K562 (cell line): ENCODE results near the gene MYO1A. TPM values are rescaled to one million over a fixed set of nuclear protein-coding genes. Genes with fewer than 3 reads are reported as not detected.

Source experiments
- ATAC-seq: fragments of 200-7000 bp; cut with Tn5 transposase; 3 replicates; pipeline ENCODE4 v1.9.1; 2020; ENCODE audit warnings: moderate library complexity
- BruUV-seq: library from RNA; stranded (reverse); fragments of 400-500 nt; replicated peaks from 2 replicates; lab custom pipeline; 2021; lab: Mats Ljungman, UMichigan
- CTCF ChIA-PET: fragments of 300-600 bp; formaldehyde crosslinking; extraction: SDS; loops from one replicate; lab custom pipeline; 2021; ENCODE audit warnings: low intra/inter-chr PET ratio; lab: Yijun Ruan, JAX
- POLR2A ChIA-PET: fragments of 300-600, 350-650 bp; sonication (Branson Sonifier 250); formaldehyde crosslinking; extraction: SDS; loops from one replicate; lab custom pipeline; 2021; ENCODE audit warnings: antibody characterized with exemption, inconsistent platforms; lab: Yijun Ruan, JAX
- DNase-seq, 4 experiments: peaks; one replicate each; pipeline versions ENCODE4 v3.0.0 to v3.0.0-alpha.2; 2011 to 2018; ENCODE audit warnings: low spot score in 3 of 4, mixed read lengths in 3 of 4; ENCODE audit errors: extremely low read depth in 1 of 4
- FAIRE-seq: peaks from 2 replicates; lab custom pipeline; 2011; peaks lifted over from hg19 to GRCh38; lab: Jason Lieb, UNC
- H2AFZ ChIP-seq: 2 replicates; pipeline ENCODE4 v1.6.0; 2011; ENCODE audit warnings: low read depth, low read length, control low read depth, inconsistent platforms
- H3K27ac ChIP-seq: fragments of 200-600 bp; 3 replicates; pipeline ENCODE4 v1.8.0; 2011; ENCODE audit warnings: low read depth, mild to moderate bottlenecking, control low read depth, inconsistent platforms, low read length, moderate library complexity, mixed read lengths; ENCODE audit errors: extremely low read depth
- H3K27me3 ChIP-seq, 2 experiments: fragments of 300-600 bp in 1 of 2; 2 replicates in 1 of 2; 3 replicates in 1 of 2; pipeline versions ENCODE4 v1.6.0 to v1.8.0; 2011; ENCODE audit warnings: inconsistent platforms in 2 of 2, low read length in 2 of 2, mild to moderate bottlenecking in 1 of 2, mixed read lengths in 1 of 2, moderate library complexity in 1 of 2; ENCODE audit not compliant: control insufficient read depth in 2 of 2, insufficient read depth in 2 of 2
- H3K36me3 ChIP-seq: fragments of 300-600 bp; 3 replicates; pipeline ENCODE4 v1.8.0; 2011; ENCODE audit warnings: mild to moderate bottlenecking, low read length, inconsistent platforms; ENCODE audit not compliant: control insufficient read depth, insufficient read depth
- H3K4me1 ChIP-seq, 2 experiments: fragments of 200-600 bp in 1 of 2; replicated peaks in 1 of 2; 2 replicates in 1 of 2; 3 replicates in 1 of 2; pipeline versions ENCODE4 v1.5.1 to v1.8.0; 2011; ENCODE audit warnings: inconsistent platforms in 2 of 2, low read length in 2 of 2, mild to moderate bottlenecking in 1 of 2, mixed read lengths in 1 of 2, moderate library complexity in 1 of 2; ENCODE audit not compliant: control insufficient read depth in 2 of 2, insufficient read depth in 2 of 2
- H3K4me2 ChIP-seq: 2 replicates; pipeline ENCODE4 v1.6.1; 2011; ENCODE audit warnings: low read length, control low read depth, inconsistent platforms, mixed read lengths; ENCODE audit not compliant: insufficient read depth
- H3K4me3 ChIP-seq: fragments of 200-600 bp; sonication (generic), shearing (Covaris generic); 2 replicates; pipeline ENCODE4 v1.5.1; 2016; ENCODE audit warnings: control low read depth, inconsistent platforms
- H3K79me2 ChIP-seq: fragments of 200-600 bp; 3 replicates; pipeline ENCODE4 v1.8.0; 2011; ENCODE audit warnings: low read length, inconsistent platforms; ENCODE audit not compliant: control insufficient read depth, insufficient read depth
- H3K9ac ChIP-seq, 2 experiments: 2 replicates each; pipeline versions ENCODE4 v1.6.0 to v1.6.1; 2011; ENCODE audit warnings: low read depth in 2 of 2, low read length in 2 of 2, control low read depth in 1 of 2, inconsistent platforms in 1 of 2, mild to moderate bottlenecking in 1 of 2, mixed read lengths in 1 of 2; ENCODE audit not compliant: insufficient read depth in 1 of 2
- H3K9me1 ChIP-seq: one replicate; pipeline ENCODE4 v1.6.0; 2011; ENCODE audit warnings: inconsistent platforms, mild to moderate bottlenecking, low read length, moderate library complexity; ENCODE audit not compliant: control insufficient read depth, insufficient read depth
- H3K9me3 ChIP-seq: replicated peaks from 2 replicates; pipeline ENCODE4 v1.5.1; 2011; ENCODE audit warnings: low read depth, low read length, inconsistent platforms; ENCODE audit not compliant: control insufficient read depth, insufficient read depth
- H4K20me1 ChIP-seq: replicated peaks from 2 replicates; pipeline ENCODE4 v1.6.1; 2011; ENCODE audit warnings: low read length, inconsistent platforms, mixed read lengths; ENCODE audit not compliant: control insufficient read depth, insufficient read depth
- CCNT2 ChIP-seq: IDR thresholded peaks from 2 replicates; pipeline ENCODE4 v1.6.1; 2011; ENCODE audit warnings: borderline replicate concordance, low read depth, mild to moderate bottlenecking, moderate library complexity, mixed read lengths, low read length; ENCODE audit not compliant: insufficient read length; ENCODE audit errors: extremely low read depth
- E2F3 ChIP-seq: fragments of 250-450 bp; sonication (Bioruptor Pico); IDR thresholded peaks from 2 replicates; pipeline ENCODE4 v1.4.0; 2020; ENCODE audit warnings: mild to moderate bottlenecking
- E2F6 ChIP-seq, 2 experiments: IDR thresholded peaks; 2 replicates each; pipeline ENCODE4 v1.6.1; 2011; ENCODE audit warnings: borderline replicate concordance in 1 of 2, control low read depth in 1 of 2, low read depth in 1 of 2, low read length in 1 of 2, mild to moderate bottlenecking in 1 of 2, mixed read lengths in 1 of 2, moderate library complexity in 1 of 2; ENCODE audit not compliant: insufficient read depth in 1 of 2, insufficient read length in 1 of 2, poor library complexity in 1 of 2, severe bottlenecking in 1 of 2; ENCODE audit errors: extremely low read depth in 1 of 2
- SNRNP70 ChIP-seq: fragments of 200-400 bp; formaldehyde crosslinking; optimal IDR thresholded peaks from 2 replicates; pipeline ENCODE3; 2017; ENCODE audit warnings: low read depth, low read length
- YBX1 ChIP-seq: fragments of 450-650 bp; IDR thresholded peaks from 2 replicates; pipeline ENCODE4 v1.7.1; 2016; ENCODE audit warnings: mild to moderate bottlenecking
- ZNF583 ChIP-seq: fragments of 250-450 bp; sonication (Bioruptor Pico); IDR thresholded peaks from 2 replicates; pipeline ENCODE4 v1.4.0; 2020
- ZNF77 ChIP-seq: fragments of 250-450 bp; sonication (Bioruptor Pico); IDR thresholded peaks from 2 replicates; pipeline ENCODE4 v1.5.0; 2020
- WGBS: fragments of 100-300 bp; shearing (Covaris generic); methylation state at CpG from one replicate; pipeline ENCODE4 v1.1.6; 2016; ENCODE audit warnings: low coverage, mixed read lengths; ENCODE audit not compliant: insufficient coverage; ENCODE audit errors: missing lambda C conversion rate; 5-methylcytosine and 5-hydroxymethylcytosine counted together
- in situ Hi-C: fragments of 300-500 bp; cut with MboI; formaldehyde crosslinking; loops from 4 replicates; pipeline ENCODE4 v1.15.0; 2018; ENCODE audit warnings: inconsistent platforms, mixed read lengths
- intact Hi-C: fragments of 100-400 bp; cut with micrococcal nuclease; formaldehyde crosslinking; loops from 2 replicates; pipeline ENCODE4 v1.14.2; 2022
- polyA plus RNA-seq, 8 experiments: library from polyadenylated mRNA; depleted of rRNA in 4 of 8; stranded (reverse) in 5 of 8; unstranded in 3 of 8; fragments of >200 nt; fragmentation: Nextera tagmentation in 2 of 8; fragmentation: Illumina TruSeq in 1 of 8; extraction: Ambion mirVana in 2 of 8; extraction: Trizol in 1 of 8; gene quantifications; 2 replicates each; pipeline versions ENCODE4 v1.2.1 to v1.2.3, GENCODE V29; 2011 to 2014; ENCODE audit warnings: inconsistent platforms in 1 of 8, missing spikeins in 1 of 8
- total RNA-seq, 7 experiments: library from RNA; depleted of rRNA in 6 of 7; stranded (reverse); fragments of >200 nt in 6 of 7; fragmentation: Illumina TruSeq in 2 of 7; extraction: Trizol in 2 of 7; gene quantifications; 2 replicates each; pipeline versions ENCODE4 v1.2.1 to v1.2.3, GENCODE V29; 2011 to 2021; ENCODE audit warnings: low replicate concordance in 1 of 7

MYO1A gene
- total and polyA plus RNA-seq, 9 of the 15 experiments (the other 6 are each of a cell fraction or from before 2014, with no cell fraction given), result 0.03 to 0.29 (median 0.14) TPM; not detected in 2

- intact Hi-C loops, result no loop called here
- no peak overlapping the region for H3K4me2 ChIP-seq
Observed at GRCh38 chr12:56998316-56998715, 51.6 kb downstream of the MYO1A start.

More at GRCh38 chr12:56998316-56998715, 51.6 kb downstream of the MYO1A start:
- no peak overlapping the region for H3K9ac ChIP-seq
- BruUV-seq, result no TSS peak
- WGBS, result 93% methylated on average over 6 of the region's 6 CpGs
- H3K9me1 ChIP-seq, result peaks cover 3% of the 10 kb centered on the region
- FAIRE-seq (no peak), DNase-seq (peak in 1 of 4 experiments; percentile 9), ATAC-seq (no peak)
- peaks cover 28% of the 10 kb centered on the region for H3K79me2 ChIP-seq
- no peak overlapping the region for H3K27ac ChIP-seq
- peaks cover 46% of the 10 kb centered on the region for H3K36me3 ChIP-seq
- no peaks in the 10 kb centered on the region for H3K27me3 ChIP-seq
- H3K4me1 ChIP-seq, result peaks cover 14 to 30% of the 10 kb centered on the region in 2 experiments; a peak in 4 of 5 replicates
- H3K4me3 ChIP-seq, result no peak overlapping the region
- H2AFZ ChIP-seq, result no peak overlapping the region
- CTCF ChIA-PET, result no interaction called here
- TF ChIP-seq E2F6 (IDR thresholded peaks at IDR 0.05; ENCODE audit: borderline replicate concordance in 1 of 2, extremely low read depth in 1 of 2, insufficient read depth in 1 of 2, insufficient read length in 1 of 2, low read depth in 1 of 2, low read length in 1 of 2, poor library complexity in 1 of 2, severe bottlenecking in 1 of 2) (no peak), CCNT2 (no peak), ZNF583 (no peak), SNRNP70 (no peak), YBX1 (no peak), E2F3 (CRISPR knock-in tag) (no peak), ZNF77 (CRISPR knock-in tag) (no peak)
- TF ChIP-seq, all 486 proteins: peak for 0
- POLR2A ChIA-PET, result interaction anchor here (1.0 kb wide), 1 partner anchor 327 kb away, joined by 3 read pairs; no protein-coding TSS in a partner anchor
- in situ Hi-C loops, result no loop called here
- H4K20me1 ChIP-seq, result no peaks in the 10 kb centered on the region; the same call in 1 of the 2 replicates
- no peaks in the 10 kb centered on the region for H3K9me3 ChIP-seq
